NCI-H524 (cell line): Measurements from ENCODE around the gene MTIF2.
"Not testable (repeated sequence)": the region's sequence is repeated elsewhere in the genome, so short reads cannot be mapped to it uniquely, and the experiment has no call there.

ENCODE experiments used
- DNase-seq, 2 experiments: peaks; one replicate each; lab custom pipeline; 2025; lab: John Stamatoyannopoulos, UW

MTIF2 gene

GRCh38 chr2:55196526-55196925, 72.5 kb downstream of the MTIF2 start:
- DNase-seq = no peak

- not testable (repeated sequence) for DNase-seq
Measured at GRCh38 chr2:55191888-55192287, 77.1 kb downstream of the MTIF2 start.

GRCh38 chr2:55186837-55187236, 82.2 kb downstream of the MTIF2 start:
- DNase-seq = not testable (repeated sequence)
